Measurements from ENCODE around the gene GAL3ST2. TPM values are rescaled to one million over a fixed set of nuclear protein-coding genes. Genes with fewer than 3 reads are reported as not detected.

GAL3ST2 gene
- total RNA-seq, 4 donors from 2014 or later: 2.7 TPM; not detected in 3

GRCh38 chr2:241763551-241764274, 12.9 kb upstream of the GAL3ST2 start:
- no peaks in the 10 kb centered on the region for H3K9me3 ChIP-seq
- intact Hi-C loops (cut with DNase I): no loop called here
- H3K27ac ChIP-seq (replicated peaks in 1 of 4): no peak overlapping the region

GRCh38 chr2:241764275-241765241, 12.1 kb upstream of the GAL3ST2 start:
- intact Hi-C loops (cut with DNase I): no loop called here
- H3K9me3 ChIP-seq: no peaks in the 10 kb centered on the region
- no peaks in the 10 kb centered on the region for H3K4me1 ChIP-seq
- no peaks in the 10 kb centered on the region for H3K27me3 ChIP-seq
- H3K36me3 ChIP-seq: peaks cover 0 to 52% (median 11%) of the 10 kb centered on the region in 4 donors
- TF ChIP-seq EP300 (IDR thresholded peaks at IDR 0.05) (no peak), CTCF (IDR thresholded peaks at IDR 0.05) (no peak), POLR2AphosphoS5 (IDR thresholded peaks at IDR 0.05) (no peak), POLR2A (IDR thresholded peaks at IDR 0.05; ENCODE audit: low read depth) (no peak)
- no peak for DNase-seq (ENCODE audit: extremely low spot score)
- H3K4me3 ChIP-seq: no peak overlapping the region
- 85% methylated on average over 16 of the region's 27 CpGs for WGBS
- H3K27ac ChIP-seq (replicated peaks in 1 of 4): no peak overlapping the region

More at GRCh38 chr2:241763551-241764274, 12.9 kb upstream of the GAL3ST2 start:
- Histone ChIP-seq H3K36me3 (peaks cover 0 to 61% (median 17%) of the 10 kb centered on the region in 4 donors), H3K4me1 (no peaks in the 10 kb centered on the region), H3K27me3 (no peaks in the 10 kb centered on the region), H3K4me3 (no peak overlapping the region)
- WGBS: 72% methylated on average over 19 of the region's 20 CpGs
- DNase-seq (ENCODE audit: extremely low spot score): no peak
- TF ChIP-seq CTCF (IDR thresholded peaks at IDR 0.05) (no peak), POLR2A (IDR thresholded peaks at IDR 0.05; ENCODE audit: low read depth) (no peak), EP300 (IDR thresholded peaks at IDR 0.05) (no peak), POLR2AphosphoS5 (IDR thresholded peaks at IDR 0.05) (no peak)

- Histone ChIP-seq H3K36me3 (peaks cover 0 to 30% (median 3%) of the 10 kb centered on the region in 4 donors), H3K27ac (replicated peaks in 1 of 4) (no peak overlapping the region), H3K9me3 (no peaks in the 10 kb centered on the region), H3K4me3 (no peak overlapping the region), H3K4me1 (peaks cover 0 to 18% (median 7%) of the 10 kb centered on the region in 4 donors), H3K27me3 (peaks cover 0 to 20% (median 0%) of the 10 kb centered on the region in 4 donors)
- 93% methylated on average over 7 of the region's 37 CpGs for WGBS
- no peak for DNase-seq (ENCODE audit: extremely low spot score)
- intact Hi-C loops (cut with DNase I): no loop called here
- TF ChIP-seq POLR2AphosphoS5 (IDR thresholded peaks at IDR 0.05) (no peak), EP300 (IDR thresholded peaks at IDR 0.05) (no peak), POLR2A (IDR thresholded peaks at IDR 0.05; ENCODE audit: low read depth) (no peak), CTCF (IDR thresholded peaks at IDR 0.05) (no peak)
These were observed 9.0 kb upstream of the GAL3ST2 start for GRCh38 chr2:241767464-241768250.

- no peak for TF ChIP-seq POLR2A (IDR thresholded peaks at IDR 0.05; ENCODE audit: low read depth)
- TF ChIP-seq POLR2AphosphoS5 (IDR thresholded peaks at IDR 0.05): no peak
- no peak for TF ChIP-seq EP300 (IDR thresholded peaks at IDR 0.05)
- TF ChIP-seq CTCF (IDR thresholded peaks at IDR 0.05): no peak
- H3K4me1 ChIP-seq: peaks cover 0 to 18% (median 7%) of the 10 kb centered on the region in 4 donors
- no peak for DNase-seq (ENCODE audit: extremely low spot score)
- H3K27me3 ChIP-seq: peaks cover 0 to 27% (median 0%) of the 10 kb centered on the region in 4 donors
- H3K9me3 ChIP-seq: no peaks in the 10 kb centered on the region
- WGBS: 86% methylated on average over 20 of the region's 29 CpGs
- intact Hi-C loops (cut with DNase I): no loop called here
- H3K36me3 ChIP-seq: peaks cover 0 to 24% (median 3%) of the 10 kb centered on the region in 4 donors
- no peak overlapping the region for H3K27ac ChIP-seq (replicated peaks in 1 of 4)
- no peak overlapping the region for H3K4me3 ChIP-seq
These were observed 8.3 kb upstream of the GAL3ST2 start for GRCh38 chr2:241768251-241768711.
